HEK293 (cell line): Measurements from ENCODE around the gene CALML3.

Source experiments
- CTCF ChIA-PET: fragments of 350-600 bp; formaldehyde crosslinking; extraction: SDS; loops from one replicate; lab custom pipeline; 2021; ENCODE audit warnings: antibody characterized with exemption; lab: Yijun Ruan, JAX
- POLR2A ChIA-PET: fragments of 300-600 bp; formaldehyde crosslinking; extraction: SDS; loops from one replicate; lab custom pipeline; 2020; ENCODE audit warnings: antibody characterized with exemption, inconsistent platforms; lab: Yijun Ruan, JAX
- H3K27ac ChIP-seq: fragments of 200-500 bp; sonication (Bioruptor generic); 2 replicates; pipeline ENCODE4 v1.5.1; 2014; ENCODE audit warnings: low read depth, low read length, control low read depth, inconsistent platforms; ENCODE audit errors: extremely low read depth
- H3K36me3 ChIP-seq, 2 experiments: fragments of 200-500 bp in 1 of 2; sonication (Bioruptor generic) in 1 of 2; 1 replicate in 1 of 2; 2 replicates in 1 of 2; pipeline ENCODE4 v1.5.1; 2014 to 2017; ENCODE audit warnings: inconsistent platforms in 2 of 2, low read length in 2 of 2; ENCODE audit not compliant: control insufficient read depth in 2 of 2, insufficient read depth in 1 of 2
- H3K4me1 ChIP-seq: fragments of 200-500 bp; sonication (Bioruptor generic); 2 replicates; pipeline ENCODE4 v1.5.1; 2014; ENCODE audit warnings: mild to moderate bottlenecking, low read length, inconsistent platforms; ENCODE audit not compliant: control insufficient read depth, insufficient read depth
- H3K4me3 ChIP-seq: 2 replicates; pipeline ENCODE4 v1.5.1; 2011; ENCODE audit warnings: low read depth, mild to moderate bottlenecking, control low read depth, low read length, moderate library complexity
- H3K9me3 ChIP-seq: fragments of 200-500 bp; sonication (Bioruptor generic); 2 replicates; pipeline ENCODE4 v1.5.1; 2014; ENCODE audit warnings: low read depth, low read length, inconsistent platforms; ENCODE audit not compliant: control insufficient read depth, insufficient read depth
- FEZF1 ChIP-seq: fragments of 450-650 bp; formaldehyde crosslinking; IDR thresholded peaks from 2 replicates; pipeline ENCODE4 v1.5.1; 2016; ENCODE audit warnings: missing biosample characterization, missing genetic modification characterization
- KLF9 ChIP-seq: fragments of 450-650 bp; formaldehyde crosslinking; IDR thresholded peaks from 2 replicates; pipeline ENCODE4 v1.5.1; 2016; ENCODE audit warnings: missing biosample characterization, missing genetic modification characterization, low read depth
- PRDM1 ChIP-seq: fragments of 450-650 bp; formaldehyde crosslinking; IDR thresholded peaks from 2 replicates; pipeline ENCODE4; 2016; ENCODE audit warnings: missing biosample characterization, missing genetic modification characterization
- TCF7L2 ChIP-seq: IDR thresholded peaks from 2 replicates; pipeline ENCODE4 v1.6.1; 2011; ENCODE audit warnings: low read depth, mild to moderate bottlenecking, inconsistent platforms, low read length, moderate library complexity, borderline replicate concordance
- YY2 ChIP-seq: fragments of 450-650 bp; formaldehyde crosslinking; IDR thresholded peaks from 2 replicates; pipeline ENCODE4 v1.5.1; 2016; ENCODE audit warnings: missing biosample characterization, missing genetic modification characterization
- ZBTB17 ChIP-seq: fragments of 450-650 bp; formaldehyde crosslinking; IDR thresholded peaks from 2 replicates; pipeline ENCODE4 v1.5.1; 2016; ENCODE audit warnings: missing biosample characterization, missing genetic modification characterization
- ZBTB44 ChIP-seq: fragments of 450-650 bp; IDR thresholded peaks from 2 replicates; pipeline ENCODE4 v1.5.1; 2018; ENCODE audit warnings: missing biosample characterization, mild to moderate bottlenecking, missing genetic modification characterization
- ZFP37 ChIP-seq: fragments of 450-650 bp; formaldehyde crosslinking; IDR thresholded peaks from 2 replicates; pipeline ENCODE4 v1.5.1; 2016; ENCODE audit warnings: missing biosample characterization, missing genetic modification characterization
- ZNF16 ChIP-seq: fragments of 450-650 bp; formaldehyde crosslinking; IDR thresholded peaks from 2 replicates; pipeline ENCODE4 v1.5.1; 2016; ENCODE audit warnings: low read depth, missing biosample characterization, missing genetic modification characterization
- ZNF214 ChIP-seq: fragments of 450-650 bp; formaldehyde crosslinking; IDR thresholded peaks from 2 replicates; pipeline ENCODE4 v1.5.1; 2017; ENCODE audit warnings: missing biosample characterization, mild to moderate bottlenecking, missing genetic modification characterization, borderline replicate concordance
- ZNF223 ChIP-seq: fragments of 450-650 bp; formaldehyde crosslinking; IDR thresholded peaks from 2 replicates; pipeline ENCODE4 v1.5.1; 2016; ENCODE audit warnings: missing biosample characterization, missing genetic modification characterization
- ZNF335 ChIP-seq: fragments of 450-650 bp; formaldehyde crosslinking; conservative IDR thresholded peaks from 2 replicates; pipeline ENCODE4 v1.5.1; 2016; ENCODE audit warnings: missing biosample characterization, missing genetic modification characterization
- ZNF404 ChIP-seq: fragments of 450-650 bp; formaldehyde crosslinking; IDR thresholded peaks from 2 replicates; pipeline ENCODE4 v1.5.1; 2017; ENCODE audit warnings: missing biosample characterization, missing genetic modification characterization
- ZNF521 ChIP-seq: fragments of 450-650 bp; formaldehyde crosslinking; IDR thresholded peaks from 2 replicates; pipeline ENCODE4 v1.5.1; 2017; ENCODE audit warnings: missing biosample characterization, mild to moderate bottlenecking, missing genetic modification characterization
- ZNF561 ChIP-seq: fragments of 450-650 bp; IDR thresholded peaks from 2 replicates; pipeline ENCODE4 v1.5.1; 2018; ENCODE audit warnings: missing biosample characterization, missing genetic modification characterization, borderline replicate concordance
- ZNF571 ChIP-seq: fragments of 450-650 bp; formaldehyde crosslinking; IDR thresholded peaks from 2 replicates; pipeline ENCODE4 v1.5.0; 2017; ENCODE audit warnings: missing biosample characterization, missing genetic modification characterization
- ZNF621 ChIP-seq: fragments of 450-650 bp; formaldehyde crosslinking; IDR thresholded peaks from 2 replicates; pipeline ENCODE4 v1.5.1; 2017; ENCODE audit warnings: missing biosample characterization, missing genetic modification characterization
- ZNF623 ChIP-seq: fragments of 450-650 bp; formaldehyde crosslinking; IDR thresholded peaks from 2 replicates; pipeline ENCODE4 v1.5.1; 2016; ENCODE audit warnings: missing biosample characterization, missing genetic modification characterization
- ZNF701 ChIP-seq: fragments of 450-650 bp; formaldehyde crosslinking; IDR thresholded peaks from 2 replicates; pipeline ENCODE4 v1.5.1; 2016; ENCODE audit warnings: missing biosample characterization, missing genetic modification characterization
- ZSCAN18 ChIP-seq: fragments of 450-650 bp; formaldehyde crosslinking; IDR thresholded peaks from 2 replicates; pipeline ENCODE4 v1.5.1; 2016; ENCODE audit warnings: missing biosample characterization, missing genetic modification characterization
- TF ChIP-seq, protein P1 (sequence below): fragments of 450-650 bp; formaldehyde crosslinking; conservative IDR thresholded peaks from 2 replicates; pipeline ENCODE4 v1.5.1; 2016; ENCODE audit warnings: low read depth, missing biosample characterization, missing genetic modification characterization
- TF ChIP-seq, protein P2 (sequence below): fragments of 450-650 bp; formaldehyde crosslinking; IDR thresholded peaks from 2 replicates; pipeline ENCODE4 v1.5.1; 2016; ENCODE audit warnings: missing biosample characterization, missing genetic modification characterization
- TF ChIP-seq, protein P3 (sequence below): fragments of 450-650 bp; formaldehyde crosslinking; IDR thresholded peaks from 2 replicates; pipeline ENCODE4 v1.5.1; 2016; ENCODE audit warnings: missing biosample characterization, missing genetic modification characterization

The CALML3 gene

GRCh38 chr10:5555881-5556280 is 31.1 kb downstream of the CALML3 start:
- CTCF ChIA-PET = interaction anchor here (1.1 kb wide), 1 partner anchor 114 kb away, joined by 3 read pairs; no protein-coding TSS in a partner anchor
- Histone ChIP-seq H3K4me3 (no peak overlapping the region), H3K4me1 (peaks cover 25% of the 10 kb centered on the region), H3K27ac (no peak overlapping the region), H3K9me3 (no peaks in the 10 kb centered on the region), H3K36me3 (no peaks in the 10 kb centered on the region)
- no peak for TF ChIP-seq ZFP37 (tag by site-specific recombination)
- TF ChIP-seq ZNF623 (tag by site-specific recombination) = no peak
- TF ChIP-seq TCF7L2 = no peak
- TF ChIP-seq ZBTB44 (tag by site-specific recombination) = no peak
- TF ChIP-seq, protein P1, sequence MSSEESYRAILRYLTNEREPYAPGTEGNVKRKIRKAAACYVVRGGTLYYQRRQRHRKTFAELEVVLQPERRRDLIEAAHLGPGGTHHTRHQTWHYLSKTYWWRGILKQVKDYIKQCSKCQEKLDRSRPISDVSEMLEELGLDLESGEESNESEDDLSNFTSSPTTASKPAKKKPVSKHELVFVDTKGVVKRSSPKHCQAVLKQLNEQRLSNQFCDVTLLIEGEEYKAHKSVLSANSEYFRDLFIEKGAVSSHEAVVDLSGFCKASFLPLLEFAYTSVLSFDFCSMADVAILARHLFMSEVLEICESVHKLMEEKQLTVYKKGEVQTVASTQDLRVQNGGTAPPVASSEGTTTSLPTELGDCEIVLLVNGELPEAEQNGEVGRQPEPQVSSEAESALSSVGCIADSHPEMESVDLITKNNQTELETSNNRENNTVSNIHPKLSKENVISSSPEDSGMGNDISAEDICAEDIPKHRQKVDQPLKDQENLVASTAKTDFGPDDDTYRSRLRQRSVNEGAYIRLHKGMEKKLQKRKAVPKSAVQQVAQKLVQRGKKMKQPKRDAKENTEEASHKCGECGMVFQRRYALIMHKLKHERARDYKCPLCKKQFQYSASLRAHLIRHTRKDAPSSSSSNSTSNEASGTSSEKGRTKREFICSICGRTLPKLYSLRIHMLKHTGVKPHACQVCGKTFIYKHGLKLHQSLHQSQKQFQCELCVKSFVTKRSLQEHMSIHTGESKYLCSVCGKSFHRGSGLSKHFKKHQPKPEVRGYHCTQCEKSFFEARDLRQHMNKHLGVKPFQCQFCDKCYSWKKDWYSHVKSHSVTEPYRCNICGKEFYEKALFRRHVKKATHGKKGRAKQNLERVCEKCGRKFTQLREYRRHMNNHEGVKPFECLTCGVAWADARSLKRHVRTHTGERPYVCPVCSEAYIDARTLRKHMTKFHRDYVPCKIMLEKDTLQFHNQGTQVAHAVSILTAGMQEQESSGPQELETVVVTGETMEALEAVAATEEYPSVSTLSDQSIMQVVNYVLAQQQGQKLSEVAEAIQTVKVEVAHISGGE (tag by site-specific recombination) = no peak
- TF ChIP-seq ZNF701 (tag by site-specific recombination) = no peak
- TF ChIP-seq KLF9 (tag by site-specific recombination) = no peak
- TF ChIP-seq ZBTB17 = no peak
- TF ChIP-seq ZNF404 (tag by site-specific recombination) = no peak
- no peak for TF ChIP-seq PRDM1 (tag by site-specific recombination)
- no peak for TF ChIP-seq FEZF1 (tag by site-specific recombination)
- POLR2A ChIA-PET = interaction anchor here (1.3 kb wide), 1 partner anchor 109 kb away, joined by 4 read pairs; no protein-coding TSS in a partner anchor

DNA sequence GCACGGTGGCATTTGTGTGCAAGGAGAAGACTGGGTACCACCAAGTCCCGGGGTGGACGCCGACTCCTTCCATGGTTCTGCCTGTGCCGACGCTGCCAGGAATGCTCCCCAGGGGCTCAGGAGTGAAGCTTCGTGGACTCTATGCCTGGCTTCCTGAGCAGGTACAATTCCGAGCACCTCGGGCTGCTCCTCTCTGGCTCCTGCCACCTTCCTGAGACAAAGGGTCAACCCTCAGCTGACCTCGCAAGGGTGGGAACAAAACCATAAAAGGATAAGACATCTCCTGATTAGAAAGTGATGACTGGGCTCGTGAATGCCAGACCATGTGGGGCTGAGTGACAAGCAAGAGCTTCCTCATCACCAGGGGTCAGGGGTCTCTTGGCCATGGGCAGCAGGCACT is 31.8 kb downstream of the CALML3 start:
- H3K4me3 ChIP-seq = no peak overlapping the region
- no peaks in the 10 kb centered on the region for H3K36me3 ChIP-seq
- H3K27ac ChIP-seq = no peak overlapping the region
- POLR2A ChIA-PET = interaction anchor here (1.3 kb wide), 1 partner anchor 110 kb away, joined by 4 read pairs; no protein-coding TSS in a partner anchor
- TF ChIP-seq ZSCAN18 (no peak), ZNF561 (no peak), ZNF335 (no peak), ZNF223 (tag by site-specific recombination) (no peak), FEZF1 (tag by site-specific recombination) (no peak), ZNF521 (tag by site-specific recombination) (no peak), ZNF214 (tag by site-specific recombination) (no peak), ZNF16 (tag by site-specific recombination) (no peak), YY2 (tag by site-specific recombination) (no peak), ZNF621 (tag by site-specific recombination) (no peak), ZNF571 (tag by site-specific recombination) (no peak)
- TF ChIP-seq, protein P2, sequence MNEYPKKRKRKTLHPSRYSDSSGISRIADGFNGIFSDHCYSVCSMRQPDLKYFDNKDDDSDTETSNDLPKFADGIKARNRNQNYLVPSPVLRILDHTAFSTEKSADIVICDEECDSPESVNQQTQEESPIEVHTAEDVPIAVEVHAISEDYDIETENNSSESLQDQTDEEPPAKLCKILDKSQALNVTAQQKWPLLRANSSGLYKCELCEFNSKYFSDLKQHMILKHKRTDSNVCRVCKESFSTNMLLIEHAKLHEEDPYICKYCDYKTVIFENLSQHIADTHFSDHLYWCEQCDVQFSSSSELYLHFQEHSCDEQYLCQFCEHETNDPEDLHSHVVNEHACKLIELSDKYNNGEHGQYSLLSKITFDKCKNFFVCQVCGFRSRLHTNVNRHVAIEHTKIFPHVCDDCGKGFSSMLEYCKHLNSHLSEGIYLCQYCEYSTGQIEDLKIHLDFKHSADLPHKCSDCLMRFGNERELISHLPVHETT (tag by site-specific recombination) = no peak
- TF ChIP-seq, protein P3, sequence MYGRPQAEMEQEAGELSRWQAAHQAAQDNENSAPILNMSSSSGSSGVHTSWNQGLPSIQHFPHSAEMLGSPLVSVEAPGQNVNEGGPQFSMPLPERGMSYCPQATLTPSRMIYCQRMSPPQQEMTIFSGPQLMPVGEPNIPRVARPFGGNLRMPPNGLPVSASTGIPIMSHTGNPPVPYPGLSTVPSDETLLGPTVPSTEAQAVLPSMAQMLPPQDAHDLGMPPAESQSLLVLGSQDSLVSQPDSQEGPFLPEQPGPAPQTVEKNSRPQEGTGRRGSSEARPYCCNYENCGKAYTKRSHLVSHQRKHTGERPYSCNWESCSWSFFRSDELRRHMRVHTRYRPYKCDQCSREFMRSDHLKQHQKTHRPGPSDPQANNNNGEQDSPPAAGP (tag by site-specific recombination) = no peak
- H3K4me1 ChIP-seq = peaks cover 25% of the 10 kb centered on the region
- H3K9me3 ChIP-seq = no peaks in the 10 kb centered on the region
- CTCF ChIA-PET = interaction anchor here (0.7 to 1.1 kb wide), 2 partner anchors 26 to 114 kb away, joined by 3 read pairs; no protein-coding TSS in a partner anchor
